Neural crest cell (in vitro differentiated cells): ENCODE data around the gene VSX1. TPM values are rescaled to one million over a fixed set of nuclear protein-coding genes. Genes with fewer than 3 reads are reported as not detected.

Source experiments
- DNase-seq: peaks from one replicate; pipeline ENCODE4 v3.0.0; 2021; ENCODE audit warnings: low read depth, mixed read lengths, low spot score
- H3K27ac Mint-ChIP-seq: one replicate; pipeline ENCODE4 v1.8.0; 2021; ENCODE audit warnings: mild to moderate bottlenecking, mixed read lengths; ENCODE audit not compliant: unreplicated experiment
- H3K27me3 Mint-ChIP-seq: 2 replicates; pipeline ENCODE4 v1.8.0; 2021; ENCODE audit warnings: low read depth, mild to moderate bottlenecking, mixed read lengths
- H3K36me3 Mint-ChIP-seq: 2 replicates; pipeline ENCODE4 v1.8.0; 2021; ENCODE audit warnings: low read depth, mild to moderate bottlenecking, mixed read lengths
- H3K4me1 Mint-ChIP-seq: 2 replicates; pipeline ENCODE4 v1.8.0; 2021; ENCODE audit warnings: mixed read lengths
- H3K4me3 Mint-ChIP-seq: one replicate; pipeline ENCODE4 v1.8.0; 2021; ENCODE audit warnings: mild to moderate bottlenecking, mixed read lengths
- H3K9me3 Mint-ChIP-seq: 2 replicates; pipeline ENCODE4 v1.8.0; 2021; ENCODE audit warnings: mixed read lengths
- CTCF ChIP-seq: fragments of 200-600 bp; sonication (generic); conservative IDR thresholded peaks from 2 replicates; pipeline ENCODE4 v1.5.0; 2021; ENCODE audit warnings: antibody characterized with exemption, mild to moderate bottlenecking
- total RNA-seq: library from RNA; stranded (reverse); gene quantifications from 2 replicates; pipeline ENCODE4 v1.2.1, GENCODE V29; 2021

Gene VSX1
- total RNA-seq, 1 donor from 2014 or later, result 4.2 TPM

- Mint-ChIP-seq H3K36me3 (no peaks in the 10 kb centered on the region), H3K27me3 (peaks cover 7% of the 10 kb centered on the region), H3K9me3 (peaks cover 5% of the 10 kb centered on the region), H3K4me3 (no peak overlapping the region), H3K4me1 (no peaks in the 10 kb centered on the region), H3K27ac (no peak overlapping the region)
- no peak for TF ChIP-seq CTCF
- DNase-seq, result no peak
These were observed 44.5 kb upstream of the VSX1 start for GRCh38 chr20:25126204-25127029.

- Mint-ChIP-seq H3K27me3 (peaks cover 7% of the 10 kb centered on the region), H3K4me1 (no peaks in the 10 kb centered on the region), H3K4me3 (no peak overlapping the region), H3K9me3 (peaks cover 3% of the 10 kb centered on the region), H3K36me3 (no peaks in the 10 kb centered on the region), H3K27ac (no peak overlapping the region)
- no peak for DNase-seq
- TF ChIP-seq CTCF, result no peak
These were observed 43.7 kb upstream of the VSX1 start for GRCh38 chr20:25125636-25126035.

GRCh38 chr20:25120920-25121319, 39.0 kb upstream of the VSX1 start:
- TF ChIP-seq CTCF, result no peak
- Mint-ChIP-seq H3K27ac (no peak overlapping the region), H3K9me3 (no peaks in the 10 kb centered on the region), H3K4me3 (no peak overlapping the region), H3K27me3 (peaks cover 8% of the 10 kb centered on the region), H3K36me3 (no peaks in the 10 kb centered on the region), H3K4me1 (no peaks in the 10 kb centered on the region)
- DNase-seq, result no peak

GRCh38 chr20:25120457-25120856, 38.5 kb upstream of the VSX1 start:
- Mint-ChIP-seq H3K4me1 (no peaks in the 10 kb centered on the region), H3K9me3 (no peaks in the 10 kb centered on the region), H3K4me3 (no peak overlapping the region), H3K27me3 (peaks cover 10% of the 10 kb centered on the region), H3K27ac (no peak overlapping the region), H3K36me3 (no peaks in the 10 kb centered on the region)
- DNase-seq, result no peak
- no peak for TF ChIP-seq CTCF

GRCh38 chr20:25118529-25118928, 36.6 kb upstream of the VSX1 start:
- Mint-ChIP-seq H3K27ac (no peak overlapping the region), H3K9me3 (no peaks in the 10 kb centered on the region), H3K4me1 (no peaks in the 10 kb centered on the region), H3K4me3 (no peak overlapping the region), H3K36me3 (no peaks in the 10 kb centered on the region), H3K27me3 (peaks cover 16% of the 10 kb centered on the region)
- no peak for DNase-seq
- no peak for TF ChIP-seq CTCF
